Astrocyte (in vitro differentiated cells and primary cell): ENCODE data around the gene GPC5. TPM values are rescaled to one million over a fixed set of nuclear protein-coding genes. Genes with fewer than 3 reads are reported as not detected.

Source experiments
- DNase-seq: peaks from one replicate; pipeline ENCODE4 v3.0.0-alpha.2; 2010; ENCODE audit warnings: low read depth
- FAIRE-seq: peaks from 2 replicates; lab custom pipeline; 2011; peaks lifted over from hg19 to GRCh38; lab: Jason Lieb, UNC
- H2AFZ ChIP-seq: 2 replicates; pipeline ENCODE4 v1.6.0; 2012; ENCODE audit warnings: low read depth, low read length, inconsistent platforms
- H3K27ac ChIP-seq: 2 replicates; pipeline ENCODE4 v1.5.1; 2011; ENCODE audit warnings: low read depth, low read length, inconsistent platforms
- H3K27me3 ChIP-seq: 2 replicates; pipeline ENCODE4 v1.6.0; 2011; ENCODE audit warnings: low read length, inconsistent platforms; ENCODE audit not compliant: insufficient read depth
- H3K36me3 ChIP-seq: 2 replicates; pipeline ENCODE4 v1.5.1; 2011; ENCODE audit warnings: low read length, inconsistent platforms; ENCODE audit not compliant: insufficient read depth
- H3K4me1 ChIP-seq: 2 replicates; pipeline ENCODE4 v1.5.1; 2011; ENCODE audit warnings: low read length, inconsistent platforms; ENCODE audit not compliant: insufficient read depth
- H3K4me2 ChIP-seq: 2 replicates; pipeline ENCODE4 v1.6.0; 2012; ENCODE audit warnings: low read length, inconsistent platforms
- H3K4me3 ChIP-seq: 2 replicates; pipeline ENCODE4 v1.5.1; 2011; ENCODE audit warnings: low read depth, mild to moderate bottlenecking, low read length, inconsistent platforms; ENCODE audit not compliant: insufficient read depth
- H3K79me2 ChIP-seq: 2 replicates; pipeline ENCODE4 v1.6.0; 2012; ENCODE audit warnings: mild to moderate bottlenecking, low read length, inconsistent platforms; ENCODE audit not compliant: insufficient read depth
- H3K9ac ChIP-seq: 2 replicates; pipeline ENCODE4 v1.6.0; 2012; ENCODE audit warnings: mild to moderate bottlenecking, low read length, inconsistent platforms
- H3K9me3 ChIP-seq: 2 replicates; pipeline ENCODE4 v1.5.1; 2012; ENCODE audit warnings: low read depth, mild to moderate bottlenecking, low read length, inconsistent platforms; ENCODE audit not compliant: insufficient read depth
- H4K20me1 ChIP-seq: 2 replicates; pipeline ENCODE4 v1.6.0; 2012; ENCODE audit warnings: low read length, inconsistent platforms; ENCODE audit not compliant: insufficient read depth
- H3K27ac Mint-ChIP-seq: one replicate; pipeline ENCODE4 v1.8.0; 2021; ENCODE audit warnings: mild to moderate bottlenecking, mixed read lengths; ENCODE audit not compliant: unreplicated experiment
- H3K27me3 Mint-ChIP-seq: one replicate; pipeline ENCODE4 v1.8.0; 2021; ENCODE audit warnings: low read depth, mixed read lengths; ENCODE audit not compliant: unreplicated experiment
- H3K36me3 Mint-ChIP-seq: one replicate; pipeline ENCODE4 v1.8.0; 2021; ENCODE audit warnings: low read depth, mixed read lengths; ENCODE audit not compliant: unreplicated experiment
- H3K4me1 Mint-ChIP-seq: one replicate; pipeline ENCODE4 v1.8.0; 2021; ENCODE audit warnings: low read depth, mixed read lengths; ENCODE audit not compliant: unreplicated experiment
- H3K4me3 Mint-ChIP-seq: one replicate; pipeline ENCODE4 v1.8.0; 2021; ENCODE audit warnings: mild to moderate bottlenecking, moderate library complexity, mixed read lengths; ENCODE audit not compliant: unreplicated experiment
- H3K9me3 Mint-ChIP-seq: one replicate; pipeline ENCODE4 v1.8.0; 2021; ENCODE audit warnings: mild to moderate bottlenecking, mixed read lengths; ENCODE audit not compliant: unreplicated experiment
- EZH2 ChIP-seq: IDR thresholded peaks from 2 replicates; pipeline ENCODE4 v1.6.1; 2012; ENCODE audit warnings: mild to moderate bottlenecking, low read length, inconsistent platforms; ENCODE audit not compliant: insufficient read depth
- total RNA-seq: library from RNA; stranded (reverse); gene quantifications from 2 replicates; pipeline ENCODE4 v1.2.1, GENCODE V29; 2021
- TF ChIP-seq, protein P1 (sequence below): IDR thresholded peaks from 2 replicates; pipeline ENCODE4 v1.5.1; 2011; ENCODE audit warnings: low read depth, mild to moderate bottlenecking, inconsistent platforms, low read length, moderate library complexity; ENCODE audit not compliant: insufficient read depth

GPC5 gene
- total RNA-seq, 1 donor from 2014 or later: 1.1 TPM

GRCh38 chr13:91802957-91803356 is 404.5 kb downstream of the GPC5 start:
- no peak overlapping the region for H3K27ac ChIP-seq
- H3K27me3 ChIP-seq: no peaks in the 10 kb centered on the region
- peaks cover 3% of the 10 kb centered on the region for H3K9me3 Mint-ChIP-seq
- H3K4me1 Mint-ChIP-seq: no peaks in the 10 kb centered on the region
- DNase-seq (no peak), FAIRE-seq (no peak)
- no peaks in the 10 kb centered on the region for H3K27me3 Mint-ChIP-seq
- H3K36me3 ChIP-seq: no peaks in the 10 kb centered on the region
- H4K20me1 ChIP-seq: no peaks in the 10 kb centered on the region
- H3K4me3 ChIP-seq: no peak overlapping the region
- H2AFZ ChIP-seq: no peak overlapping the region
- no peaks in the 10 kb centered on the region for H3K79me2 ChIP-seq
- H3K4me3 Mint-ChIP-seq: no peak overlapping the region
- TF ChIP-seq EZH2: no peak
- TF ChIP-seq, protein P1, sequence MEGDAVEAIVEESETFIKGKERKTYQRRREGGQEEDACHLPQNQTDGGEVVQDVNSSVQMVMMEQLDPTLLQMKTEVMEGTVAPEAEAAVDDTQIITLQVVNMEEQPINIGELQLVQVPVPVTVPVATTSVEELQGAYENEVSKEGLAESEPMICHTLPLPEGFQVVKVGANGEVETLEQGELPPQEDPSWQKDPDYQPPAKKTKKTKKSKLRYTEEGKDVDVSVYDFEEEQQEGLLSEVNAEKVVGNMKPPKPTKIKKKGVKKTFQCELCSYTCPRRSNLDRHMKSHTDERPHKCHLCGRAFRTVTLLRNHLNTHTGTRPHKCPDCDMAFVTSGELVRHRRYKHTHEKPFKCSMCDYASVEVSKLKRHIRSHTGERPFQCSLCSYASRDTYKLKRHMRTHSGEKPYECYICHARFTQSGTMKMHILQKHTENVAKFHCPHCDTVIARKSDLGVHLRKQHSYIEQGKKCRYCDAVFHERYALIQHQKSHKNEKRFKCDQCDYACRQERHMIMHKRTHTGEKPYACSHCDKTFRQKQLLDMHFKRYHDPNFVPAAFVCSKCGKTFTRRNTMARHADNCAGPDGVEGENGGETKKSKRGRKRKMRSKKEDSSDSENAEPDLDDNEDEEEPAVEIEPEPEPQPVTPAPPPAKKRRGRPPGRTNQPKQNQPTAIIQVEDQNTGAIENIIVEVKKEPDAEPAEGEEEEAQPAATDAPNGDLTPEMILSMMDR: no peak
- no peak overlapping the region for H3K27ac Mint-ChIP-seq
- H3K9ac ChIP-seq: no peak overlapping the region
- H3K9me3 ChIP-seq: no peaks in the 10 kb centered on the region
- no peaks in the 10 kb centered on the region for H3K4me1 ChIP-seq
- no peak overlapping the region for H3K4me2 ChIP-seq
- no peaks in the 10 kb centered on the region for H3K36me3 Mint-ChIP-seq

DNA sequence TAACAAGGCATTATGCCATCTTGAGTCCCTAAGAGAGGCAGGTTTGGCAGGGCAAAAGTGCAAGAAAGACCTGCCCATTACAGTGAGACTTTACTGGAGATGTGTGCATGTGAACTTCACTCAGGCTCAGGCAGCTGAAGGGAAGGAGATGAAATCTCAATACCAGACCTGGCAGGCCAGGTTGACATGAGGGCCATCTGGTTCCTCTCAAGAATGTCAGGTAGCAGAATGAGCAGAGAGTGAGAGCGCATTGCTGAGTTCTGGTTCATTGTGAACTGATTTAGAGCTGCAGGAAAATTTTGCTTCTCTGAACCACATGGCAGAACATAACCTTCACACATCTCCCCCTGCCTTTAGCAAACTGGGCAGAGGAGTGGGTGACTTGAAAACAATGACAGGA is 406.3 kb downstream of the GPC5 start:
- Histone ChIP-seq H2AFZ (no peak overlapping the region), H3K79me2 (no peaks in the 10 kb centered on the region), H3K27me3 (no peaks in the 10 kb centered on the region), H3K4me1 (no peaks in the 10 kb centered on the region), H3K4me3 (no peak overlapping the region), H3K9me3 (no peaks in the 10 kb centered on the region), H3K4me2 (no peak overlapping the region), H3K27ac (no peak overlapping the region), H4K20me1 (no peaks in the 10 kb centered on the region), H3K36me3 (no peaks in the 10 kb centered on the region), H3K9ac (no peak overlapping the region)
- FAIRE-seq (no peak), DNase-seq (no peak)
- H3K4me3 Mint-ChIP-seq: no peak overlapping the region
- no peaks in the 10 kb centered on the region for H3K27me3 Mint-ChIP-seq
- no peak for TF ChIP-seq EZH2
- TF ChIP-seq, protein P1: no peak
- peaks cover 3% of the 10 kb centered on the region for H3K9me3 Mint-ChIP-seq
- H3K36me3 Mint-ChIP-seq: no peaks in the 10 kb centered on the region
- H3K4me1 Mint-ChIP-seq: no peaks in the 10 kb centered on the region
- H3K27ac Mint-ChIP-seq: no peak overlapping the region

- Histone ChIP-seq H3K36me3 (no peaks in the 10 kb centered on the region), H4K20me1 (no peaks in the 10 kb centered on the region), H3K9ac (no peak overlapping the region), H3K4me2 (no peak overlapping the region), H2AFZ (no peak overlapping the region), H3K27me3 (no peaks in the 10 kb centered on the region), H3K4me3 (no peak overlapping the region), H3K27ac (no peak overlapping the region), H3K79me2 (no peaks in the 10 kb centered on the region), H3K4me1 (no peaks in the 10 kb centered on the region), H3K9me3 (no peaks in the 10 kb centered on the region)
- TF ChIP-seq EZH2: no peak
- TF ChIP-seq, protein P1: peak; percentile 13
- no peaks in the 10 kb centered on the region for H3K4me1 Mint-ChIP-seq
- H3K27me3 Mint-ChIP-seq: no peaks in the 10 kb centered on the region
- H3K27ac Mint-ChIP-seq: no peak overlapping the region
- H3K9me3 Mint-ChIP-seq: peaks cover 3% of the 10 kb centered on the region
- no peak overlapping the region for H3K4me3 Mint-ChIP-seq
- DNase-seq: no peak
- FAIRE-seq: no peak
- H3K36me3 Mint-ChIP-seq: no peaks in the 10 kb centered on the region
Observed at GRCh38 chr13:91805605-91806004, 407.2 kb downstream of the GPC5 start.
